ENCODE measurements around the gene CDK2. TPM values are rescaled to one million over a fixed set of nuclear protein-coding genes. Genes with fewer than 3 reads are reported as not detected.
"Not testable (repeated sequence)": the region's sequence is repeated elsewhere in the genome, so short reads cannot be mapped to it uniquely, and the experiment has no call there.

Gene CDK2
- total and polyA plus RNA-seq, 2 of the 4 experiments (the other 2 are of a cell fraction): 42.5 to 61.7 TPM

DNA sequence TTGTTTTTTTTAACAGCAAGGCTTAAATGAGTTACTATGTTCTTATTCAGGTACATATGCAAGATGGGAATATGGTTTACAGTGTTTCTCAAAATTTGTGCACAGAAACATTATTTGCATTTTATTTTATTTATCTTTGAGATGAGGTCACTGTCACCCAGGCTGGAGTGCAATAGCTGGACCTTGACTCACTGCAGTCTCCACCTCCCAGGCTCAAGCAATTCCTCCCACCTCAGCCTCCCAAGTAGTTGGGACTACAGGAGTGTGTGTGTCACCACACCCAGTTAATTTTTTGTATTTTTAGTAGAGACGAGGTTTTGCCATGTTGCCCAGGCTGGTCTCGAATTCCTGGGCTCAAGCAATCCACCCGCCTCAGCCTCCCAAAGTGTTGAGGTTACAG lies 47.6 kb upstream of the CDK2 start:
- WGBS, 2 experiments (ENCODE audit: extremely low coverage in 2 of 2, insufficient read length in 1 of 2): no CpG with 5 or more reads among the region's 3 CpGs
- dilution Hi-C loops (cut with HindIII; ENCODE audit: low sequenced_read_pairs, unreplicated experiment); H2BK20ac ChIP-seq (ENCODE audit: low read depth, low read length); H3K27ac ChIP-seq (ENCODE audit: insufficient read depth, low read length); H3K23ac ChIP-seq (ENCODE audit: low read depth, low read length); H2BK120ac ChIP-seq (ENCODE audit: low read depth, low read length); H2AFZ ChIP-seq (replicated peaks; ENCODE audit: low read length, poor library complexity); H4K91ac ChIP-seq (ENCODE audit: insufficient read depth, low read depth, low read length); H3K4me3 ChIP-seq (ENCODE audit: insufficient read depth, low read depth, low read length); H3K18ac ChIP-seq (ENCODE audit: low read depth, low read length); H4K20me1 ChIP-seq (ENCODE audit: insufficient read depth, low read length); H3K4me2 ChIP-seq (ENCODE audit: low read depth, low read length); H2AK9ac ChIP-seq (replicated peaks; ENCODE audit: low read depth, low read length, poor library complexity); H2AK5ac ChIP-seq (ENCODE audit: low read depth, low read length); H2BK15ac ChIP-seq (ENCODE audit: low read depth, low read length); in situ Hi-C loops (cut with MboI; ENCODE audit: low sequenced_read_pairs); POLR2A ChIA-PET (ENCODE audit: unreplicated experiment); H3K9me3 ChIP-seq (ENCODE audit: control insufficient read depth, insufficient read depth, low read length); H3K14ac ChIP-seq (replicated peaks; ENCODE audit: low read depth, low read length); H4K5ac ChIP-seq (ENCODE audit: low read depth, low read length); H3K9ac ChIP-seq (ENCODE audit: low read depth, low read length); H3K36me3 ChIP-seq (ENCODE audit: control insufficient read depth, insufficient read depth, low read length); H4K8ac ChIP-seq (ENCODE audit: low read depth in 2 of 2, low read length in 2 of 2); H3K4me1 ChIP-seq (ENCODE audit: control insufficient read depth, insufficient read depth, low read length); H3K56ac ChIP-seq (ENCODE audit: extremely low read depth, insufficient read depth, low read length); CTCF ChIA-PET; BruUV-seq (replicated peaks); H3K4ac ChIP-seq (ENCODE audit: low read depth, low read length); H3K27me3 ChIP-seq (ENCODE audit: control insufficient read depth, insufficient read depth, low read length): not testable (repeated sequence)
- Histone ChIP-seq H3K79me1 (ENCODE audit: low read depth in 1 of 2, low read length in 2 of 2) (peaks cover 33 to 70% of the 10 kb centered on the region in 2 experiments), H2BK5ac (ENCODE audit: low read depth, low read length, poor library complexity, severe bottlenecking) (peak overlapping the region; percentile 5), H3K9me1 (ENCODE audit: insufficient read depth, low read length) (peaks cover 14% of the 10 kb centered on the region; the same call in 1 of the 2 replicates)
- ATAC-seq (ENCODE audit: low read depth): peak; percentile 88
- DNase-seq: peak; percentile 69
- peak; percentile 38; the same call in 1 of the 2 replicates for TF ChIP-seq CEBPB (IDR thresholded peaks at IDR 0.05; ENCODE audit: low read depth, low read length)
- intact Hi-C loops (cut with micrococcal nuclease): loop anchor here (10.0 kb wide), 1 partner anchor 1486 kb away; no protein-coding TSS in a partner anchor
